Embryonic facial prominence (tissue), 1 donor: ENCODE results near the gene NOL4L.

Experiments
- DNase-seq: peaks from one replicate; pipeline ENCODE4 v3.0.0-alpha.2; 2016; ENCODE audit errors: extremely low spot score

The NOL4L gene

DNA sequence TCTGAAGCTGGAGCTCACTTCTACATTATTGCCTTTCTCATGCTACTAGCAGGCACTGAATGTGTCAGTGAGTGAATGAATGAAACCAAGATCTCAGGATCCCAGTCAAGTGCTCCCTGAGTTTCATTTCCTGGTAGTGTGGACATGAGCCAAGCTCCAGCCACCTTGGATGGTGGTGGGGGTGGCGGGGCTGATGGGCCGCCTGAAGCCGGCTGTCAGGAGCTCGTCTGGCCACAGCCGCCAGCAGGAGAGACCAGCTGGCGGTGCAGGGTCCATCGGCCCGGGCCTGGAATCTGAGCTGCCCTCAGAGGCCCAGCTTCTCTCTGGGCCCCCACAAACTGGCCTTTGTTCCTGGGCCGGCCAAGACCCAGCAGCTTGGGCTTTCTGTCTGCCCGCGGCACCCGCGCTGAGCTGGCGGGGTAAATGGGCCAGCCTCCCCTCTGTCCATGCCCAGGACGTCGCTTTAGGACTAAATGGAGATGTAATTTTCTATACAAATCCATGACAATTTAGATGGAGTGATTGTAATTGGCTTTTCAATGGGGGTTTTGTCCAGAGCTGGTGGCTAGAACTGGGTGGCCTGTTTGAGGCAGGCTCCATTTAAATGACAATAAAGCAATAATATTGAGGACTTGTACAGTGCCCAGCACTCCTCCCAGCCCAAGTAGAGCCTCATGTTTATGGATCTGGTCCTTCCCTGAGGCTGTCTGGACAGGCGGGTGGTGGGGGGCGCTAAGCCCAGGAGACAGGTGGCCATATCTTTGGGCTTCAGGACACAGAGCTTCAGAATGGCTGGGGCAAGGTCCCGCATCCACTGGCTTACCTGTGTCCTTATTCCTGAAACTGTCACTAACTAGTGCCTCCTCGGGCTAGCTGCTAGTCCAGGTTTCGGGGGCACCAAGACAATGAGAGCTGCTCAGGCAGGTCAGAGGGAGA is 43.5 kb downstream of the NOL4L start:
- DNase-seq = no peak

DNA sequence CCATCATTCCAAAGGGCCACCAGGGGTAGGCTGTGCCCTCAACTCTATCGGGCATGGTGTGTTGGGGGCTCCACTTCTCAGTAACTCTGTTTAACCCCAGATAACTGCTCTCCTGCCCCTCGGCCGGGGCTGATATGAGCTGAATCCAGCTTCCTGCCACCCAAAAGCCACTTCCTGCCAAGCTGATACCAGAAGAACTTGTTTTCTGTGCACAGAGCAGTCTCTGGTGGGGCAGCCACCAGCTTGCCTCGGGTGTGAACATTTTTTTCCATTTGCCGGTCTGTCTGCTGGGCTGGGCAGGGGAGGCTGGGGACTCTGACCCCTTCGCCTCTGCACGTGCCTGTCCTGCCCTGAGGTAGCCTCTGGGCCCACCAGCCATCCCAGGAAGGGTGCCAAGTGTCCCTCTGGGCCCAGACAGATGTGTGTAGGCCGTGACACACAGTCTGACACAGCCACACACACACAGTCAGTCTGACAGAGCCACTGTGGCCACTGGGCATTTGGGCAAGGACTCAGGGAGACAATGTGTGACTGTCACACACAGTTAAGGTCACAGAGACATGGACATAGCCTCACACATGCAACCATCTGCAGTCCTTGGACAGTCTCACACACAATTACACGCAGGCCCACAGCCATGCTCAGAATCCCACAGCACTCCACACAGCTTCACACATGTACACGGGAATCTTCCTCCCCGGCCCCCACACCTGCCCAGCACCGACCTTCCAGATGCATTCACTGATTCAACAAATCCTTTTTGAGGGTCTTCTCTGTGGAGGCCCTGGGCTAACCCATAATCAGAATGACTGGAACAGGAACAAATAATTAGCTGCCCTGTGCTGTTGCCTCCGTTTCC is 45.1 kb downstream of the NOL4L start:
- no peak for DNase-seq

DNA sequence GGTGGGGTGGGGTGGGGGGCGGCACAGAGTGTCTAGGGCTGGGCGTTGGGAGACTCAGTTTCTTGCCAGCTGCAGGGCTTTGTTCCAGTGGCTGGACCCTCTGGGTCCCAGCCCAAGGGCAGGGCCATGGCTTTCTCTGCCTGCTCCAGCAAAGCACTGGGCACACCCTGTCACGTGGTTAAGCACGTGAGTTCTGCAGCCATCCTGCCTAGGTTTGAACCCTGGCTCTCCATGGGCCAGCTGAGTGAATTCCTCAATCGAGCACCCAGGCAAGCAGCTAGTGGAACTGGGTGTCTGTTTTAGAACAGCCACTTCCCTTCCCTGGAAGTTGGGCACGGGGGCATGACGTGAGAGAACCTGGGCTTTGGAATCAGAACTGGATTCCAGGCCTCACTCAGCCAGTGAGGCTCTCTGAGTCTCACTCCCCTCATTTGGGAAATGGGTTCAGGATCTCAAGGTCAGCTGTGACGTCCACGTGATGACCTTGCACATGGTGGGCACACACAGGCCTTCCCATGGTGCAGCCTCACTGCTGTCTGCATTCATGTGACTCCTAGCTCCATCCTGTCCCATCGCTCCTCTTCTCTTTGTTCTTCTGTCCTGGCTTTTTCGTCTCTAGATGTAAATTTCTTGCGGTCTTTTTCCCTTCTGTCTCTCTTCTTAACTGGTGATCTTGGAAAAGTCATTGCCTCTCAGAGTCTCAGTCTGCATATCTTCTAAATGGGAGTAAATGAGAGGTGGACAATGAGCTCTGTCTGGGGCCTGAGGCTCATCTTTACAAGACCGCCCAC is 45.9 kb downstream of the NOL4L start:
- DNase-seq = no peak

DNA sequence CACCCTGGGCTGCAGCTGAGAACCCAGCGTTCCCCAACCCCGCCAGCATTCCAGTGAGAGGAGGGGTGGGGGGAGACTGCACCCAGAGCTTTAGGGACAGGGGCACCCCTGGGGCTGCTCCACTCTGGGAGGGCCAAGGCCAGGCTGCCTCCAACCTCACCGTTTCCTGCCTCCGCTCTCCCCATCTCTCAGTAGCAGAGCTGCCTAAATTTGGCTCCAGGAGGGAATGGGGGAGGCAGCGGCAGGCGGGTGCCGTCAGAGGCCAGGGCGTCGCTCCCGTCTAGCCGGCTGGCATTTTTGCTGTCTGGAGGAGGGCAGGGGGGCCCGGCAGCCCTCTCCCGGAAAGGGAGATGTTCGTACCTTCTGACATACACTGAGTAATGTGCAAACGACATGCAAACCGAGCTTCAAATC is 46.6 kb downstream of the NOL4L start:
- DNase-seq = no peak

DNA sequence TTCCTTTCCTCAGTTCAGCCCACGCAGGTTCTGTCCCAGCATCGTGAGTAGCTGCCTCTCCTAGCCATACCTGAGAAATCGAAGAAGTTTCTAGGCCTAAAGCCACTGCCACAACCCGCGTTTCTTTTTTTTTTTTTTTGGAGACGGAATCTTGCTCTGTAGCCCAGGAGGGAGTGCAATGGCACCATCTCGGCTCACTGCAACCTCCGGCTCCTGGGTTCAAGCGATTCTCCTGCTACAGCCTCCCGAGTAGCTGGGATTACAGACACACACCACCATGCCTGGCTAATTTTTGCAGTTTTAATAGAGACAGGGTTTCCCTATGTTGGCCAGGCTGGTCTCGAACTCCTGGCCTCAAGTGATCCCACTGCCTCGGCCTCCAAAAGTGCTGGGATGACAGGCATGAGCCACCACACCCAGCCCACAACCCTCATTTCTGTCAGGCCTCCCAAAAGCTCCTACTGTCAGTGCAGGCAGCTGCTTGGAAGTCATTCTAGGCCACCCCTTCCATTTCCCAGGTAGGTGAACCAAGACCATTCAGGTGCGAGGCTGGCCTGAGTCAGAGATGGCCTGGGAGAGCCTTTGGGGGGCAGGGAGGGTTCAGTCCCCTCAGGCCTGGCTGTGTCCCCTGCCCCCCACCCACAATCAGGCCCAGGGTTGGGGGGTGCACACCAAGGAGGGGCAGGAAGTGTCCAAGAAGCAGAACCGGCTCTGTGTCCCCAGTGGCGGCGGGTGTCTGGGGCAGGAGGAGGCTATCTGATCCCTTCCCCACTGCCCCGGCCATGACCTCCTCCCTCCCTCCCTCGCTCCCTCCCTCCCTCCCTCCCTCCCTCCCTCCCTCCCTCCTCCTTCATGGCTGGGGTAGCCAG is 47.2 kb downstream of the NOL4L start:
- no peak for DNase-seq

DNA sequence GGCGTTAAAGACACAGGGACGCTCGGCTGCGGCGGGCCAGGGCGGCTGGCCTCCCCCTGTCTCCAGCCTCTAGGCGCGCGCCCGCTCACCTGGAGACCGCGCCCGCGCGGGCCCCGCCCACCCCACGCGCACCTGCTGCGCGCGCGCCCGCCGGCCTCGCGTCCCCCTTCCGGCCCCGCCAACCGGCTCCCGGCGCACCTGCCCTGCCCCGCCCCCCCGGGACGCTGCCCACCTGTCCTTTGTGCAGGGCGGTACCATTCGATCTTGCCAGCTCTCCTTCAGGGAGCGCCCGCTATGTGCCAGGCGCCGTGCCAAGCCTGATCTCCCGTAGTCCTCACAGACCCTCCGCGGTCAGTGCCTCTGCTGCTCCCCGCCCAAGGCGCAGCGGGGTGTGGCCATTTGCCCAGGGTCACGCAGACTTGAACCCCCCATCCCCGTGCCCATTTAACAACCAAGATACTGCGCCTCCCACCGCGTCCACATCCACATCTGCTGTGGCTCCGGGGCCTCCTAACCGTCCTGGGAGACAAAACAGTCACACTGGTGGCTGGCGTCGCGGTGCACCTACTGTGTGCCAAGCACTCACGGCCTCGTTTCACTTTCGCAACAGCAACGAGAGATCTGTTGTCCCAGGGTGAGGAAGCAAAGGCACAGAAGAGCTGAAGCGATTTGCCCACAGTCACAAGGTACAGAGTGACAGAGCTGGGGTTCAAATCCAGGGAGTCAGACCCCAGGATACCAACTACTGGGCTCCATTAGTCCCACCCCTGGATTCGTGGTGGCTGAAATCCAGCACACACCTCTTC is 48.1 kb downstream of the NOL4L start:
- DNase-seq = no peak

DNA sequence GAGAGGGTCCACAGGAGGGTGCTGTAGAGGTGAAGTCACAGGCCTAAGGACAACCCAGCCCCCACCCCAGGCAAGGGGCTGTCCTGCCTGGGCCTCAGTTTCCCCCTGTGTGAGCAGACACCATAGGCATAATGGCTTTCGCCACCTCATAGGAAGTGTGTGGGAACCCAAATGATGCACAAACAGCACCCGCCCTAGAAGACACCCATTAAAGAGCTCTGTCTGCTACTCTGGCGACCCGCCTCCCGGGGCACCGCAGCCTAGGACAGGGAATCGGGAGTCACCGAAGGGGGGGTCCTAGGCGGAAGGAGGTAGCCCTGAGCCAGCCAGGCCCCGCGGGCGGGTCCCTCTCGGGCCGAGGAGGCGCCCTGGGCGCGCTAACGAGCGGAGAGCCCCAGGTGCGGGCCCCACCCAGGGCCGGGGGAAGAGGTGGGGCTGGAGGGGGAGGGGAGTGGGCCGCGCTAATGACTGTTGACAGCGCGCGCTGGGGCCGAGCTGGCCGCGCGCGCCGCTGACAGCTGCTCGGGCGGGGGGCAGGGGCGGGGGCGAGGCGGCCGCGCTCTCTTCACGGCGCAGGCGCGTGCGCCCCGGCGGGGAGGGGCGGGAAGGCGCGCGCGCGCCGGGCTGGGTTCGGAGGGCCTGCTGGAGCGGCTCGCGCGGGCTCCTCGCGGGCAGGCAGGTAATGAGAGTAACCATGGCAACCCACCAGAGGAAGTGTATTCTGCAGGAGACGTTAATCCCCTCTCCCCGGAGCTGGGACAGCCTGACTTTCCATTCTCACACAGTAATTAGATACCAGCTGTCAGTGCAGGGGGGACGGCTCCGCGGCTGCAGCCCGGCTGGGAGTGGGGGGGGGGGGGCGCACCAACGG is 48.9 kb downstream of the NOL4L start:
- DNase-seq = peak; percentile 56

DNA sequence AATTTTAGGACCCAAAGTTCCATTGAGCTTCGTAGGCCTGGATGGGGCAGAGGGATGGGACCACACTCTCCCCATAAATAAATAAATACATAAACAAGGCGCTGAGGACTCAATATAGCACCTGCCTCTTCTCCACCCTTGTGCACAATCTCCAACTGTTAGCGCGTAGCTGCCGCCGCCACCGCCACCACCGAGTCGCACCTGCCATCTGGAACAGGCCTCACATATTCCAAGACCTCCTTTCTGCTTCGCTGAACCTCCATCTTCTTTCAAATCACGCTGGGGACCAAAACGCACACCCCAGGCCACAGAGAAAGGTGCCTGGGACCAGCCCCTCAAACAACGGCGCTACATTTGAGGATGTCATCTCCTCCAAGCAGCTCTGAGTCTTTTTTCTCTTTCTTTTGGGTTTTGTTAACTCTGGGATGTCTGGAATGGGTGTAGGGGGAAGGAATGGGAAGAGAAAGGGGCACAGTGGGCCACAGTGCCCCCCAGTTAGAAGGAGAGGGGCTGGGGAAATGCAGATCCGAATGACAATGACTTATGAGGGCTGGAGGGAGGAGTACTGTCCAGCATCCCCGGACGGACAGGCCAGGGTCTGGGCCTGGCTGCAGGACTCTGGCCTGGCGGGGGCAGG is 49.7 kb downstream of the NOL4L start:
- DNase-seq = no peak

DNA sequence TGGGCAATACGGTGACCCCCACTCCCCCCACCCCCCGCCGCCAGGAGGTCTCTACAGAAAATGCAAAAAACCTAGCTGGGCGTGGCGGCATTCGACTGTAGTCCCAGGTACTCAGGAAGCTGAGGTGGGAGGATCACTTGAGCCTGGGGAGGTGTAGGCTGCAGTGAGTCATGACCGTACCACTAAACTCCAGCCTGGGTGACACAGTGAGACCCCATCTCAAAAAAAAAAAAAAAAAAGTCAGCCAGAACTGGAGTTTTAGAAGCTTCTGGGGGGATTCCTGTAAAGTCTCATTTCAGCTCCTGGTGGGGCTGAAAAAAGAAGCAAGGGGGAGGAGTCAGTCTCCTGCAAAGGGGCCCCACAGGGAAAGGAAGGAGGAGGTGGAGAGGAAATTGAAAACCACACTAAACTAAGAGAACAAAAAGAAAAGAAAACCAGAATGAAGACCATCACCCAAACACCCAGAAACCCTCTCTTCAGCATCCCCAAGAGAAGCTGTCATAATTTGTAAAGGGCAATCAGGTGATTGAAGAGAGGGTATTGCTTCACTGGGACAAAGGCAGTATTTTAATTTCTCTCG is 50.4 kb downstream of the NOL4L start:
- no peak for DNase-seq

DNA sequence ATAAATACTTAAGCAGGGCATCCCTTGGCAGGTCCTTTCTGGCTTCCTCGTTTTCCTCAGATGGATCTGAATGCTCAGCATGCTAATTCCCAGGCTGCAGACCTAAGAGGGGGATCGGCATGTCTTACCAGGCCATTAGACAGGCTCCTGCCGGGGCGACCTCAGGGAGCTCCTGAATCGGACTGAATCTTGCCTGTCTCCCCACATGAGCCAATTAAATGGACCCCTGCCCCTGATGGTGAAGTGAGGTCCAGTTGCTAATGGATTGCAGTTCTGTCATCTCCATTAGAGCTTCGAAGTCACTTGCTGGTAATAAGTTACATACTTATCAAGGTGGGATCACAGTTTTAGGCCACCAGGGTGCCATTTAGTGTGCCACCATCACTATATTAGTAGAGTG is 51.4 kb downstream of the NOL4L start:
- no peak for DNase-seq

DNA sequence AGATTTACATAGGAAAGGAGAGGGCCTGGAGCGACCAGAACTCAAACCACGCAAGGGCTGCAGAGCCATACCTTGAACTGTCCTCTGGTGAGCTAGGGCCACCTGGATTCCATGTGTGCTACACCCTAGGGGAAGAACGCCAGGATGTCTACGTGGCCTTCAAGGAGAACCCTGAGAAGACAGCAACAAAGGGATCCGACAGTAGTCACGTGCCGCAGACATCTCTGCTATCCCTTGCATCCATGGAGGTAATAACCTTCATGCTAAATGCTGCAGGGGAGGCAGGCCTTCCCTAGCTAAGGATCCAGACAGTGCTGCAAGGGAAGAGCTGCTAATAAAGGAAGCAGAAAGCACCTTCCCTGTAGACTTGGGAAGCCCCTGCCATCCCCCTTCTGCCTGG is 52.9 kb downstream of the NOL4L start:
- DNase-seq = no peak

DNA sequence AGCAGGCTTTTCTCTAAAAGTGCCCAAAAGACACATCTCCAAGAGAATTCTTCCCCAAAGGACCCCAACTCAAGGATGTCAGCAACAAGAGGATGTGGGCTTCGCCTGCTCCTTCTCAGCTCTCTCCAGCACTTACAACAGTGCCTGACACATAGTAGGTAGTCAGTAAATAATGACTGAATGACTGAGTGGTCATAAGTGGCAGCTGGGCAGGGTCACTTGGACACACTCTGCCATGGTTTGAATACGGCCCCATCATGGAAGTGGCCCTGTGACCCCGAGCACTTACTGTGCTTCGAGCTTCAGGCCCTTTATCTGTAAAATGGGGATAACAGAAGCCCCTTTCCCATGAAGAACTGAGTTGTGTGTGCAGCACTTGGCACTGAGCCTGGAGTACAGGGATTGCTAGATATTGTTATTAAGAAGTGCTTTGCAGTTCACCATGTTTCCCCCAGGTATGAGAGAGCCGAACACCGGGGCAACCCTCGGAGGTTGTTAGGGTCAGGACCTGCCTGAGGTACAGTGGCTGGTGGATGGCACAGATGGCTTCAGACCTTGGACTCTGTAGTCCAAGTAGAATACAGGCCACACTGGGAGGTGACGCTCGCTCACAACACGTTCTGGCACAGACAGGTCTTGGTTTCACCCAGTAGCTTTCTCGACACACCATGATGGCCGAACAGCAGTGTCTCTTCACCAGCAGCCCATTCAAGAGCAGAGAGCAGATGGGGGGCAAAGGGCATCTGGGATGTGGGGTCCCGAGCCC is 56.0 kb downstream of the NOL4L start:
- no peak for DNase-seq

DNA sequence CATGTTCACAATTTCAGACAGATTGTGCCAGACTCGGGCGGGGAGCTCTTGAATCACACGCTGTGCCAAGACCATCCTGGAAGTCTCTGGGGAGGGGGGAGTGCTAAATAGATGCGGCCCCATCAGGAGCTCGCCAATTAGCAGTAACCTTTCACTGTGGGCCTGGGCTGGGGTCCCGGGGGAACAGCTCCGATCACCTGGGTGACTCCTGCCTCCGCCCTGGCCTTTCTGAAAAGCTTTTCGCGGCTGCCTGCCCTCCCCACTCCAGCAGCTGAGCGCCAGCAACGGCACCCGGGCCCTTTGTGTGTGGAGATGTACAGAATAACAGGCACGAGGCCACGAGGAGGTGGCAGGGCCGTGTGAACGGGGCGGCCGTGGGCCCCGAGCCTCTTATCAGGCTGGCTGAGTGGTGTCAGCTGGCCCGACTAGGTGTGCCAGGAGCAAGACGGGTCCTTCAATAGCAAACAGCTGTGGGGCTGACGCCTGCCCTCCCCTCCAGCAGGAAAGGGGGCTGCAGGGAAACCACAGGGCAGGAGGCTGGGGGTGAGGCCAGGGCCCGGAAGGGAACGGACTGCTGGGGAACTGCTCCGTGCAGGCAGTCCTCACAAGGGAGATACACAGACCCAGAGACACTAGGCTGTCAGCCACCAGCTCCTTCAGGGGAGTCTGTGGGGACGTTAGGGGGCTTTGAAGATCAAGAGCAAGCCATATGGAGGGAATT is 56.8 kb downstream of the NOL4L start:
- no peak for DNase-seq

DNA sequence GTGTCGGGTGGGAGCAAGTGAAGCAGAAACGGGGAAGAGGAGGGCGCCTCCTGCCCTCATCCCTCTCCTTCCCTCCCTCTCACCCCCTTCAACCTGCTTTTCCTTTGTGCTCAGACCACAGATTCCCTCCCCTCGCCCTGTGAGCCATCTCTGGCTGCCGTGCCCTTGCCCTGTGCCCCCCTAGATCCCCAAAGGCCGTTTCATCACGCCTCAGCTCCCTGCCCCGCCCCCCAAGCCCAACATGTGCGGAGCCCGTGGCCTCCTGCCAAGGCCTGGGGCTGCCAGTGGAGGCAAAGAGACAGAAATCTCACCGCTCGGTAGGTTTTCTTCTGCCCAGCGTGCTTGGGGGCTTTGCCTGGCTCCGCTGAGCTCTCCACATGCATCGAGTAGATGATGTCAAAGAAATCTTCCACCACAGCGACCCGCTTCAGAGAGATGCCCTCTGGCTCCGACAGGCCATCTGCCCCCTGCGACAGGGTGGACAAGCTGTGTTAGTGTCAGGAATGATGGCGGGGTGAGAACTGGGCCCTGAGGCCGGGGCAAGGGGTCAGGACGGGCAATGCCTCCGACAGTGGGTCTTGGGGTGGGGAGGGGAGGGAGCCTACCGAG is 57.6 kb downstream of the NOL4L start:
- no peak for DNase-seq

DNA sequence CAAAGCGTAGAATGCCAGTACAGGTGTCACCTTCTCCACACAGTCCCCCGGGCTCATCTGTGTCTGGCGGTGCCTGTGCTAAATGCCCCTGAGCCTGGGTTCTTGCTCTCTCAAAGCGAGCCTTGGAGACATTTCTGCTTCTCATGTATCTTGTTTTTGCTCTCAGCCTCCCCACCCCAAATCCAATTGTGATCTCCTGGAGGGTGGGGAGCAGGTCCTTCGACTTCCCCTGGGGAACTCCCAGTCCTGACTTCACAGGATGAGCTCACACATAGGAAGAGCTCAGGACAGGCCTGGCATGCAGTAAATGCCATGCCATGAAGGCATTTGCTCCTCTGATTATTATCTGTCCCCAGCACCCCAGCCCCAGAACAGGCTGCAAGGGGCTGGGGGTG is 58.1 kb downstream of the NOL4L start:
- DNase-seq = no peak

DNA sequence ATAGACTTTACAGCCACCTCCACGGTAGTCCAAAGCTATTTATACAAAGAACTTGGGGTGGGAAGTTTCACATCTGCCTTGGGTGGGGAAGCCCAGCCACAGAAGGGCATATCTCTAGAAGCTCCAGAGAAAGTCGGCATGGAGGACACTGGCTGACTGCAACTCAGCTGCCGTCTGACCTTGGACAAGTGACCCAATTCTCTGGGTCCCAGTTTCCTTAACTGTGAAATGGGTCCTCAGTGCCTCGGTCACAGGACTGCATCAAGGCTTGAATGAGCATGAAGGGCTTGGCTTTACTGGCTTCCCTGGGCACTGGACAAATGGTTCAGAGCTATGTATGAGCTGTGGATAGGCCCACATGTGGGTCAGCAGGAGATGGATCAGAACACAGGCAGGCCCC is 58.6 kb downstream of the NOL4L start:
- DNase-seq = no peak
